ENCODE measurements around the gene CHRND.

Gene CHRND

GRCh38 chr2:232496501-232497270, 29.3 kb upstream of the CHRND start:
- TF ChIP-seq POLR2A (IDR thresholded peaks at IDR 0.05; ENCODE audit: extremely low read depth, insufficient read length) (no peak), CTCF (IDR thresholded peaks at IDR 0.05; ENCODE audit: low read depth, low read length) (no peak), MAX (IDR thresholded peaks at IDR 0.05; ENCODE audit: low read depth, low read length) (no peak), MYC (IDR thresholded peaks at IDR 0.05; ENCODE audit: low read depth, low read length) (no peak)
- no peak overlapping the region for H3K4me3 ChIP-seq (ENCODE audit: low read depth, low read length)
- no peak for DNase-seq (ENCODE audit: low read depth)

- TF ChIP-seq MYC (IDR thresholded peaks at IDR 0.05; ENCODE audit: low read depth, low read length) (no peak), MAX (IDR thresholded peaks at IDR 0.05; ENCODE audit: low read depth, low read length) (no peak), CTCF (IDR thresholded peaks at IDR 0.05; ENCODE audit: low read depth, low read length) (no peak), POLR2A (IDR thresholded peaks at IDR 0.05; ENCODE audit: extremely low read depth, insufficient read length) (no peak)
- no peak for DNase-seq (ENCODE audit: low read depth)
- no peak overlapping the region for H3K4me3 ChIP-seq (ENCODE audit: low read depth, low read length)
Measured at GRCh38 chr2:232497348-232497747, 28.6 kb upstream of the CHRND start.

GRCh38 chr2:232498452-232498851, 27.5 kb upstream of the CHRND start:
- no peak for DNase-seq (ENCODE audit: low read depth)
- no peak overlapping the region for H3K4me3 ChIP-seq (ENCODE audit: low read depth, low read length)
- TF ChIP-seq CTCF (IDR thresholded peaks at IDR 0.05; ENCODE audit: low read depth, low read length), result no peak
- no peak for TF ChIP-seq MAX (IDR thresholded peaks at IDR 0.05; ENCODE audit: low read depth, low read length)
- TF ChIP-seq MYC (IDR thresholded peaks at IDR 0.05; ENCODE audit: low read depth, low read length), result no peak
- TF ChIP-seq POLR2A (IDR thresholded peaks at IDR 0.05; ENCODE audit: extremely low read depth, insufficient read length), result no peak

GRCh38 chr2:232501331-232501771, 24.6 kb upstream of the CHRND start:
- no peak for DNase-seq (ENCODE audit: low read depth)
- no peak for TF ChIP-seq POLR2A (IDR thresholded peaks at IDR 0.05; ENCODE audit: extremely low read depth, insufficient read length)
- no peak for TF ChIP-seq CTCF (IDR thresholded peaks at IDR 0.05; ENCODE audit: low read depth, low read length)
- no peak for TF ChIP-seq MAX (IDR thresholded peaks at IDR 0.05; ENCODE audit: low read depth, low read length)
- TF ChIP-seq MYC (IDR thresholded peaks at IDR 0.05; ENCODE audit: low read depth, low read length), result no peak

GRCh38 chr2:232501794-232502390, 24.1 kb upstream of the CHRND start:
- no peak overlapping the region for H3K4me3 ChIP-seq (ENCODE audit: low read depth, low read length)
- TF ChIP-seq MAX (IDR thresholded peaks at IDR 0.05; ENCODE audit: low read depth, low read length), result no peak
- DNase-seq (ENCODE audit: low read depth), result no peak

More at GRCh38 chr2:232501331-232501771, 24.6 kb upstream of the CHRND start:
- no peak overlapping the region for H3K4me3 ChIP-seq (ENCODE audit: low read depth, low read length)

- DNase-seq (ENCODE audit: low read depth), result no peak
- TF ChIP-seq CTCF (IDR thresholded peaks at IDR 0.05; ENCODE audit: low read depth, low read length), result no peak
- TF ChIP-seq POLR2A (IDR thresholded peaks at IDR 0.05; ENCODE audit: extremely low read depth, insufficient read length), result no peak
- no peak for TF ChIP-seq MYC (IDR thresholded peaks at IDR 0.05; ENCODE audit: low read depth, low read length)
- no peak for TF ChIP-seq MAX (IDR thresholded peaks at IDR 0.05; ENCODE audit: low read depth, low read length)
- no peak overlapping the region for H3K4me3 ChIP-seq (ENCODE audit: low read depth, low read length)
Measured at GRCh38 chr2:232502511-232502910, 23.4 kb upstream of the CHRND start.

All from NB4 (cell line).